ENCODE measurements around the gene ZHX3. TPM values are rescaled to one million over a fixed set of nuclear protein-coding genes. Genes with fewer than 3 reads are reported as not detected.

The ZHX3 gene
- total and polyA plus RNA-seq, 9 of the 15 experiments (the other 6 are each of a cell fraction or from before 2014, with no cell fraction given) = 0.80 to 14.6 (median 4.9) TPM

- no TSS peak for BruUV-seq (replicated peaks)
- in situ Hi-C loops (cut with MboI) = no loop called here
These were observed 58.2 kb downstream of the ZHX3 start for GRCh38 chr20:41259309-41259708.

More at GRCh38 chr20:41259309-41259708, 58.2 kb downstream of the ZHX3 start:
- ATAC-seq = no peak
- Histone ChIP-seq H3K79me2 (ENCODE audit: control insufficient read depth, insufficient read depth, low read length) (no peaks in the 10 kb centered on the region), H3K9me1 (ENCODE audit: control insufficient read depth, insufficient read depth, low read length) (no peaks in the 10 kb centered on the region), H3K4me3 (no peak overlapping the region), H3K9me3 (replicated peaks; ENCODE audit: control insufficient read depth, insufficient read depth, low read depth, low read length) (no peaks in the 10 kb centered on the region), H3K4me1 (replicated peaks in 1 of 2; ENCODE audit: control insufficient read depth in 2 of 2, insufficient read depth in 2 of 2, low read length in 2 of 2) (peaks cover 8 to 23% of the 10 kb centered on the region in 2 experiments; a peak in 4 of 5 replicates), H3K4me2 (ENCODE audit: insufficient read depth, low read length) (no peak overlapping the region), H3K27me3 (ENCODE audit: control insufficient read depth in 2 of 2, insufficient read depth in 2 of 2, low read length in 2 of 2) (no peaks in the 10 kb centered on the region), H3K9ac (ENCODE audit: insufficient read depth in 1 of 2, low read depth in 2 of 2, low read length in 2 of 2) (no peak overlapping the region), H3K36me3 (ENCODE audit: control insufficient read depth, insufficient read depth, low read length) (no peaks in the 10 kb centered on the region), H4K20me1 (replicated peaks; ENCODE audit: control insufficient read depth, insufficient read depth, low read length) (0 out of 2 replicates have a peak, but pooled peaks cover 6% of the 10 kb centered on the region), H3K27ac (ENCODE audit: extremely low read depth, low read depth, low read length) (no peak overlapping the region), H2AFZ (ENCODE audit: low read depth, low read length) (no peak overlapping the region)
- intact Hi-C loops (cut with micrococcal nuclease) = no loop called here
- no peak for FAIRE-seq
- ChIA-PET CTCF (ENCODE audit: low intra/inter-chr PET ratio) (no interaction called here), POLR2A (interaction anchor here (0.6 kb wide), 2 partner anchors 102 to 291 kb away, joined by 3 read pairs; no protein-coding TSS in a partner anchor)
- DNase-seq (ENCODE audit: extremely low read depth in 1 of 4, low spot score in 3 of 4) = no peak
- TF ChIP-seq ZNF316 (IDR thresholded peaks at IDR 0.05) = peak; percentile 36
- 0 out of 2 replicates have a peak, but pooled peaks have one; percentile 46 for TF ChIP-seq ZNF512 (tag; IDR thresholded peaks at IDR 0.05)
- TF ChIP-seq CXXC5 (CRISPR knock-in tag; IDR thresholded peaks at IDR 0.05) = no peak
- no peak for TF ChIP-seq PHTF2 (CRISPR knock-in tag; IDR thresholded peaks at IDR 0.05)
- 0 out of 2 replicates have a peak, but pooled peaks have one; percentile 5 for TF ChIP-seq C11orf30 (IDR thresholded peaks at IDR 0.05; ENCODE audit: low read depth)
